ENCODE data around the gene MBOAT7.
"Not testable (repeated sequence)": the region's sequence is repeated elsewhere in the genome, so short reads cannot be mapped to it uniquely, and the experiment has no call there.

Gene MBOAT7

DNA sequence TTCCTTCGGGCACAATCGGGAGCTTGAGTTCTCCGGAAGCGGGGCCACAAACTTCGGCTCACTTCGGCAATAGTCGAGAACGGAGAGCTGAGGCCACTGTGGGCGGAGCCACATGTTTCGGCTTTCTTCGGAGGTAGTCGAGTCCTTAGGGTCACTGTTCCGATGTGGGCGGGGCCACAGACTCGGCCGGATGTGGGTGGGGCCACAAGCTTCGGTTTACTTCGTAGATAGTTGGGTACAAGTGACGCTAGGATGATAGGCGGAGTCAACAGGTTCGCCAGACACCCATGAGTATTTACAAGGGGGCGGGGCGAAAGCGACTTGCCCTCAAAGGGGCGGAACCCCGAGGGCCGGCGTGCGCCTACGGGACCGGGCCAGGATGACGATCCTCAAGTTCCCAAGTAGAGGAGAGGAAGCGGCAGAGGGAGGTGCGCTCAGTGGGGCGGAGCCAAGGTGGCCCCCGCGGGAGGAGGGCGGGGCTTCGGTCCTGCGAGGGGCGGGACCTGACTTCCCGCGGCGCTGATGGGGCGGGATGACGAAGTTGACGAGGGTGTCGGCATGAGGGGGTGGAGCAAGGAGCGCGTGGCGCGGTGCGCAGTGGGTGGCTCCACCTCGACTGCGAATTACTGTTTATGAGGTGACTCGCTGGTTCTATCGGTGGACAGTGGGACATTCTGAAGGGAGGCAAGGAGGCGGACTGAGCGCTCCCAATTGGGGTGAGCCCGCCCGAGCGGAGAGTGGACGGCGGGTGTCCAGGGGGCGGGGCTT lies 539 bp upstream of the MBOAT7 start:
- peak; percentile 100 for DNase-seq (ENCODE audit: low read depth in 3 of 3)

DNA sequence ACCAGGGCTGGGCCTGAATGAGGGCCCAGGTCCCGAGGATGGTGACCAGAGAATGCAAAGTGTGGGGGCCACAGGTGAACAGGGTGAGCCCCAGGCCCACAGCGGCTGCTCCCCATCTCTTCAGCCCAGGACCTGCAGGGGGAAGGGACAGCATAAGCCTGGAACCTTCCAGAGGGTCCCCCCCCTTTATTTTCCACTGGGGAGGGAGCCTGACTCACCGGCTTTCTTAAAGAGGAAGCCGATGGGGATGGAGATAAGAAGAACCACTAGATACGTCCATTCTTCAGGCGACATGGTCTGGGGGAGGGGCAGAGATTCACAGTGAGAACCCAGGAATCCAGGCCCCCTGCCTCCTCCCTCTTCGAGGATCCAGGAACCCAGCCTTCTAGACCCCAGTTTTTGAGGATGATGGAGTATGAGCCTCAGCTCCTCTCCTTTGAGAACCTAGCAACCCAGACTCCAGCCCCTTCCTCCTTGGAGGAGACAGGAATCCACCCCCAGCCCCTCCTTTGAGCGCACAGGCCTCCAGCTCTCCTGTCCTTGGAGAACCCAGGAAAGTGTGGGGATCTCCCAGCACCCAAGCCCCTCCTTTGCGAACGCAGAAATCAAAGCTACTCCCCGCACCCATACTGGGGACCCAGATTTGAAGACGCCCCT lies 1.0 kb downstream of the MBOAT7 start:
- DNase-seq (ENCODE audit: low read depth in 3 of 3): peak in 2 of 3 experiments; percentile 40 to 57

DNA sequence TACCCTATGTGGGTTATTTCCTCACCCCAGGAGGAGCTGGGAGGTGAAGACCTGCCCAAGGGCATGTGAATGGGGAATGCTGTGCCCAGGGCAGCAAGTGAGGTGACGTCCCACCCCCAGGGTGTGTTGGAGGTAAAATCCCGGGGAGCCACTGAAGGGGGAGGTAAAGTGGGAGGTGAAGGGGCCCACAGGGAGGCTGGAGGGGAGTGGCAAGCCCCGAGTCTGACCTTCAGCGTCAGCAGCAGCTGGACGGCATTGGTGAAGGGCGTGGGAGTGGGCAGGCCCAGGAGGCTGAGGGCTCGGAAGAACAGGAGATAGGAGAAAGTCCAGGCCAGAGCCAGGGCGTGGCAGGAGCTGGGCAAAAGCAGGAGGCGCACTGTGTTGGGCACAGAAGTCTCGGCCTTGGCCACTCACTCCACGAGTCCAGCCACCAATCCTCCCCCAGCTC lies 2.4 kb downstream of the MBOAT7 start:
- no peak for DNase-seq (ENCODE audit: low read depth in 3 of 3)

GRCh38 chr19:54186351-54186750 lies 3.0 kb downstream of the MBOAT7 start:
- no peak for DNase-seq (ENCODE audit: low read depth in 3 of 3)

DNA sequence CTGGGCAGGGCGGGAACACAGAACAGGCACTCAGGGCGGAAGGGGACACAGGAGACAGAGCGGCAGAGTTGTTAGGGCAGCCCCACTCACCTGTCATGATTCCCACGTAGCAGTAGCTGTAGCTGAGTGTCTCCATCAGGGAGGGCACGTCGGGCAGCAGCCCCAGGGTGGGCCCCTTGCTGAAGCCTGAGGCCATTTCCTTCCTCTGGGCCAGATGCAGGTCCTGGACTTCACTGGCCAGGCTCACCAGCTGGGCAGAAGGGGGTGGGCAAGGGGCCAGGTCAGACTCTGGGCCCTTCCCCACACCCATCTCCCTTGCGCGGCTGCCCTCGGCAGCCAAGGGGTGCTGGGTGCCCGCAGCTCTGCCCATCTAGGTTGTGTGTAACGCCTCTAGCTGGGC lies 5.9 kb downstream of the MBOAT7 start:
- no peak for DNase-seq (ENCODE audit: low read depth in 3 of 3)

DNA sequence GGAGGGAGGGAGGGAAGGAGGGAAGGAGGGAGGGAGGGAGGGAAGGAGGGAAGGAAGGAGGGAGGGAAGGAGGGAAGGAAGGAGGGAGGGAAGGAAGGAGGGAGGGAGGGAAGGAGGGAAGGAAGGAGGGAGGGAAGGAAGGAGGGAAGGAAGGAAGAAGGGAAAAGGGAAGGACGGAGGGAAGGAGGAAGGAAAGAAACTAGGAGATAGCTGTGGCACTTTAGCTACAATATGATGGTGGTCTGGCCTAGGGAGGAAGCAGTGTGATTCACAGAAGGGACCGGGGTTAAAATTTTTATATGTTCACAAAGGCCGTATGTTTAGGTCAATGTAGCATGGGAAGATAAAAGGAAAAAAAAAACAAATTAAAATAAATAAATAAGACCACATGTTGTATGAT lies 7.5 kb downstream of the MBOAT7 start:
- not testable (repeated sequence) for DNase-seq (ENCODE audit: low read depth in 3 of 3)

GRCh38 chr19:54180691-54181091 lies 8.7 kb downstream of the MBOAT7 start:
- DNase-seq (ENCODE audit: low read depth in 3 of 3): no peak

GRCh38 chr19:54179921-54180461 lies 9.4 kb downstream of the MBOAT7 start:
- DNase-seq (ENCODE audit: low read depth in 3 of 3): no peak

DNA sequence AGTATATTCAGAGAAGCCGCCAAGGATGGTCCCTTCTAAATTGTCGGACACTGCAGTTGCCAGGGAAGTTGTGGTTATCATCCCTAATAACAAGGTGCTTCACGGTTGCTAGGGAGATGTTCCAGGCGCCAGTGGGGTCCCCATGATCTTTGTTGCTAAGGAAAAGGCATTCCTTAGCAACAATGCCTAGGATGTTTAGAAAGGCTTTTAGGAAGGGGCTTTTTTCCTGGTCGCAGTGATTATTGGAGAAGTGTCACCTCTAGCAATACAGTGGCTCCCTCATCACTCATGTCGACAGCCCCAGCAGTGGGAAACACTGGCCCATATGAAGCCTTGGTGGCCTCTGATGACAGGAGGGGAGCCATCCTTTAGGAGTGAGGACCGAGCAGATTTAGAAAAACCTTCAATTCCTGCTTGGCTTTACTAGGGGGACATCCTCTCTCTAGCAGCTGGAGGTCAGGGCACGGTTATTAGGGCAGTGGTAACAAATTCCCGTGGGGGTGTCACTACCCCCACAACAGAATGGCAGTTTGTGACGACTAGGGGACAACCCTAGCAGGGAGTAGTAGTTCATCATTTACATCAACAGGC lies 10.0 kb downstream of the MBOAT7 start:
- no peak for DNase-seq (ENCODE audit: low read depth in 3 of 3)

DNA sequence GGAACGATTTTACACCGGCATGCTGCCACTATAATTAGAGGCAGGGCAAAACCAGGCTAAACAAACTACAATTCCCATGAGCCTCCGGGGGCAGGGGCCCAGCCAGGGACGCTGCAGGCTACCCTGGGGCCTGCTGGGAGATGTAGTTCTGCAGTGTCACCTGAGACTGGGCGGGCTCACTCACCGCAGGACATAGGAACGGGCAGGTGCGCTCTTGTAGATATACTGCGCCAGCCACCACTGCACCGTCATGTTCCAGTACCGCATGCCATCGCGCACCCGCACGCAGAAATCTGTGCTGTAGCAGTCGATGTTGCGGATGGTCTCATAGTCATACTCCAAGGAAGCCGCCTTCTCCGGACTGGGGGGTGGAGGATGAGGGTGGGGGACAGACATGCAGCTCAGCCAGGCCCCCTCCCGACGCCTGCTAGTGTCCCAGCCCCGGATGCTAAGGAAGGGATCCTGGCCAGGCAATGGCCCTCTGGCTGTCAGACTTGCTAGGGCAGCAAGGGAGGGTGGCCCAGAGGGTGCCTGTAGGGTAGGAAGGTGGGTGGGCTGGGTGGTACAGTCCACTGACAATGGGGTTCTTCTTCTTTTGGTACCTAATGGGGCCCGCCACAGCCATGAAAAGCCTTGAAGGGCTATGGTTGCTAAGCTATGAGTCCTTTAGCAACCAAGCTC lies 10.7 kb downstream of the MBOAT7 start:
- no peak for DNase-seq (ENCODE audit: low read depth in 3 of 3)

GRCh38 chr19:54173951-54174834 lies 15.2 kb downstream of the MBOAT7 start:
- DNase-seq (ENCODE audit: low read depth in 3 of 3): no peak

GRCh38 chr19:54173359-54173699 lies 16.1 kb downstream of the MBOAT7 start:
- no peak for DNase-seq (ENCODE audit: low read depth in 3 of 3)

DNA sequence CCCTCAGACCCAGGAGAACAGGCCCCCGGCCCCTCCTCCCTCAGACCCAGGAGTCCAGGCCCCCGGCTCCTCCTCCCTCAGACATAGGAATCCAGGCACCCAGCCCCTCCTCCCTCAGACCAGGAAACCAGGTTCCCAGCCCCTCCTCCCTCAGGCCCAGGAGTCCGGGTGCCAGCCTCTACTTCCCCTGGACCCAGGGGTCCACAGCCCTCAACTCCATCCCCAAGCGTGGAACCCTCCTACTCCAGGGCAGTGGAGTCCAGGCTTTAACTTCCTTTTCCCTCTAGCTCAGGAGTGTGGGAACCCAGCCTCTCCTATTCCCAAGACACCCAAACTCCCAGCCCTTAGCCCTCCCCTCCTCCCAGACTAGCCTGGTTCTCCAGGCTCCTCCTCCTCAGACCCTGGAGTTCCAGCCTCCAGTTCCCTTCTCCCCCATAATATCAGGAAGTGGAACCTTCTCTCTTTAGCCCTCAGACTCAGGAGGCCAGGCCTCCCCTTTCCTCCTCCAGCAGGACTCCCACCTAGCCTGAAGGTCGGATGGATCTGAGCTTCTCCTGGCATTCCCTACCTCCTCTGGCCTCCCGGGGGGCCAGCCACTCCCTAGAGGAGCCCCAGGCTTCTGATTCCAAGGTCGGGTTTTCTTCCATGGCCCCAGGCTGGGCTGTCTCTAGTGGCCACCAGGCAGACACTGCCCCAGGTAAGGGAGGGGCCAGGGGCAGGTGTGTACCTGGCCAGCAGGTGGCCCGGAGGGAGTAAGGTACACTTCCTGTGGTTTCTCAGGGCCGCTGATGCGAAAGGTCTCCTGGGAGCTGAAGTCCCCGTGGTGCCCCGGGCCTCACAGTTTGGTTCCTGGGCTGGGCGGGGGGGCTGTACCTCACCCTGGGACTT lies 16.7 kb downstream of the MBOAT7 start, which contains the start of gene TMC4:
Gene TMC4 (minus strand): TSS at position 690 of the 888 bp plus-strand sequence. CDS start 43 bp downstream, at position 647.
- DNase-seq (ENCODE audit: low read depth in 3 of 3): no peak

GRCh38 chr19:54171736-54172431 lies 17.5 kb downstream of the MBOAT7 start:
- not testable (repeated sequence) for DNase-seq (ENCODE audit: low read depth in 3 of 3)

- no peak for DNase-seq (ENCODE audit: low read depth in 3 of 3)
These were observed 20.1 kb downstream of the MBOAT7 start for GRCh38 chr19:54169149-54169740.

- DNase-seq (ENCODE audit: low read depth in 3 of 3): peak; percentile 80 to 92 (median 83)
These were observed 21.0 kb downstream of the MBOAT7 start for GRCh38 chr19:54168174-54168917.

- DNase-seq (ENCODE audit: low read depth in 3 of 3): no peak
These were observed 24.2 kb downstream of the MBOAT7 start for GRCh38 chr19:54165222-54165621.

All from stimulated activated CD4-positive, alpha-beta T cell treated with anti-CD3 and anti-CD28 coated beads, TNF-alpha, amount 100 ng/mL, for 24 hours (primary cell).